Stimulated activated memory B cell treated with anti-CD40 and anti-IgM and Interleukin-4, amounts not matched to agents 10 μg/mL and 1 μg/mL and 100 μg/mL, for 72 hours (primary cell): ENCODE data around the gene MAPRE3.
"Not testable (repeated sequence)": the region's sequence is repeated elsewhere in the genome, so short reads cannot be mapped to it uniquely, and the experiment has no call there.

Experiments
- ATAC-seq: fragments of 150-1000 bp; cut with Tn5 transposase; 2 replicates; pipeline ENCODE4 v1.10.0; 2021
- H3K27ac Mint-ChIP-seq: one replicate; pipeline ENCODE4 v1.8.0; 2022; ENCODE audit warnings: mild to moderate bottlenecking, mixed read lengths
- H3K27me3 Mint-ChIP-seq: one replicate; pipeline ENCODE4 v1.8.0; 2022; ENCODE audit warnings: mixed read lengths
- H3K36me3 Mint-ChIP-seq: one replicate; pipeline ENCODE4 v1.8.0; 2022; ENCODE audit warnings: mixed read lengths
- H3K4me1 Mint-ChIP-seq: one replicate; pipeline ENCODE4 v1.8.0; 2022; ENCODE audit warnings: mixed read lengths
- H3K4me3 Mint-ChIP-seq: one replicate; pipeline ENCODE4 v1.8.0; 2022; ENCODE audit warnings: mild to moderate bottlenecking, moderate library complexity, mixed read lengths
- H3K9me3 Mint-ChIP-seq: one replicate; pipeline ENCODE4 v1.8.0; 2022; ENCODE audit warnings: mixed read lengths

Gene MAPRE3

GRCh38 chr2:26970244-26970927 is at the start of gene MAPRE3:
Gene MAPRE3 (plus strand): TSS chr2:26970637. CDS start chr2:27022219, 51,582 bp downstream.
- Mint-ChIP-seq H3K4me1 (peaks cover 20% of the 10 kb centered on the region), H3K9me3 (no peaks in the 10 kb centered on the region), H3K27ac (peak within 1 kb of the TSS; percentile 5), H3K36me3 (no peaks in the 10 kb centered on the region), H3K4me3 (peak within 1 kb of the TSS; percentile 81), H3K27me3 (peaks cover 23% of the 10 kb centered on the region)
- peak; percentile 94 for ATAC-seq

- H3K27ac Mint-ChIP-seq, result no peak overlapping the region
- H3K27me3 Mint-ChIP-seq, result peaks cover 30% of the 10 kb centered on the region
- H3K36me3 Mint-ChIP-seq, result no peaks in the 10 kb centered on the region
- no peak overlapping the region for H3K4me3 Mint-ChIP-seq
- no peak for ATAC-seq
- H3K4me1 Mint-ChIP-seq, result no peaks in the 10 kb centered on the region
- no peaks in the 10 kb centered on the region for H3K9me3 Mint-ChIP-seq
These were observed 49.1 kb upstream of the MAPRE3 start for GRCh38 chr2:26921323-26921722.

DNA sequence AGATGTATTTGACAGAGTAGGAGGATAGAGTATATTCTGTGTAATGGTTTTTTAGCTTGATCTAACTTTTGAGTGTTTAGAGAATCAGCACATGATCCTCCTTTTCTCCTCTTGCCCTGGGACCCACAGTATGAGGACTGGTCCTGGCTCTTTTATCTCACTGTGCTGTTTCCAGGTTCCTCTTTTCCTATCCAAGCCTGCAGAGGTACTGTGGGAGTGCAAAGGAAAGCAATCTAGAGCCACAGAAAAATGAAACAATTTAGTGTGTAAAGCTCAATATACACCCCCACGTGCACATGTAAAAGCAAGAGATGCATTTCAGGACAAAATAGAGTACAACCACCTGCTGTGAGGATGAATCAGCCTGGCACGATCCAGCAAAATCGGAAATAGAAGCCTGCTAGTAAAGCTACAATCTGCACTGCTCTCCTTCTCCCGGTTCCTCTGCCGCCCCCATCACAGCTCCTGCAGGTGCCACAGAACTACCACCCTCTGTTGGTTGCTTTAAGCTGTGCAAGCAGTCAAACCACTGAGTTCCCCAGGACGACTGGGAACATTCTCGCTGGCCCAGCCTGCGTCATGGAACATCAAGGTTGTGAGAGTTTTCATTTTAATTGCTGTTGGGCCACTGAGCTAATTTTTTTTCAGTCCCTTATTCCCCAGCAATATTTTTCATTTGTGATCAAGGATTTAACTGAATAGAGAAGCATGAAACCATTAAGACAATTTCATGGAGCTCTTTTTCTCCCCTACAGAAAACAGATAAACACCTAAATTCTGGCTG is 47.8 kb upstream of the MAPRE3 start:
- Mint-ChIP-seq H3K4me1 (no peaks in the 10 kb centered on the region), H3K9me3 (no peaks in the 10 kb centered on the region), H3K27me3 (peaks cover 30% of the 10 kb centered on the region), H3K27ac (no peak overlapping the region), H3K4me3 (no peak overlapping the region), H3K36me3 (no peaks in the 10 kb centered on the region)
- ATAC-seq, result peak; percentile 78

DNA sequence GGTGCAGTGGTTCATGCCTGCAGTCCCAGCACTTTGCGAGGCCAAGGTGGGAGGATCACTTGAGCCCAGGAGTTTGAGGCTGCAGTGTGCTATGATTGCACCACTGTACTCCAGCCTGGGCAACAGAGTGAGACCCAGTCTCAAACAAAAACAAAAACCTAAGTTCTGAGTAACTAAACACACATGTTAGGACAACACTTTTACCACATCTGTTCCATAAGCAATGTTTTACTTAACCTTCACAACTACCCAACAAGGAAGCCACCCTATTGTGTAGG is 47.3 kb upstream of the MAPRE3 start:
- H3K9me3 Mint-ChIP-seq, H3K4me3 Mint-ChIP-seq, H3K4me1 Mint-ChIP-seq, H3K27ac Mint-ChIP-seq, ATAC-seq, H3K36me3 Mint-ChIP-seq: not testable (repeated sequence)
- H3K27me3 Mint-ChIP-seq, result peaks cover 30% of the 10 kb centered on the region

DNA sequence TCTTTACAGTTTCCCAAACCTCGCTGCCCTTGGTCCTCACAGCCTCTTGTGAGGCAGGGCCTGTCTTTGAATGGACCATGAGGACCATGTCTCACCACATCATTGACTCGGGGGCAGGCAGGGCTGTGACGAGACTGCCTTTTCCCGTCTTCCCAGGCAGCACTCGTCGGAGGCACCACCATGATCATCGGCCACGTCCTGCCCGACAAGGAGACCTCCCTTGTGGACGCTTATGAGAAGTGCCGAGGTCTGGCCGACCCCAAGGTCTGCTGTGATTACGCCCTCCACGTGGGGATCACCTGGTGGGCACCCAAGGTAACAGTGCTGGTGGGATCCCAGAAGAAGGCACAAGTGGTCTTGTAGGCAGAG is 45.7 kb upstream of the MAPRE3 start:
- ATAC-seq, result no peak
- H3K36me3 Mint-ChIP-seq, result no peaks in the 10 kb centered on the region
- H3K4me1 Mint-ChIP-seq, result no peaks in the 10 kb centered on the region
- no peak overlapping the region for H3K4me3 Mint-ChIP-seq
- H3K27ac Mint-ChIP-seq, result no peak overlapping the region
- H3K9me3 Mint-ChIP-seq, result no peaks in the 10 kb centered on the region
- peaks cover 35% of the 10 kb centered on the region for H3K27me3 Mint-ChIP-seq

DNA sequence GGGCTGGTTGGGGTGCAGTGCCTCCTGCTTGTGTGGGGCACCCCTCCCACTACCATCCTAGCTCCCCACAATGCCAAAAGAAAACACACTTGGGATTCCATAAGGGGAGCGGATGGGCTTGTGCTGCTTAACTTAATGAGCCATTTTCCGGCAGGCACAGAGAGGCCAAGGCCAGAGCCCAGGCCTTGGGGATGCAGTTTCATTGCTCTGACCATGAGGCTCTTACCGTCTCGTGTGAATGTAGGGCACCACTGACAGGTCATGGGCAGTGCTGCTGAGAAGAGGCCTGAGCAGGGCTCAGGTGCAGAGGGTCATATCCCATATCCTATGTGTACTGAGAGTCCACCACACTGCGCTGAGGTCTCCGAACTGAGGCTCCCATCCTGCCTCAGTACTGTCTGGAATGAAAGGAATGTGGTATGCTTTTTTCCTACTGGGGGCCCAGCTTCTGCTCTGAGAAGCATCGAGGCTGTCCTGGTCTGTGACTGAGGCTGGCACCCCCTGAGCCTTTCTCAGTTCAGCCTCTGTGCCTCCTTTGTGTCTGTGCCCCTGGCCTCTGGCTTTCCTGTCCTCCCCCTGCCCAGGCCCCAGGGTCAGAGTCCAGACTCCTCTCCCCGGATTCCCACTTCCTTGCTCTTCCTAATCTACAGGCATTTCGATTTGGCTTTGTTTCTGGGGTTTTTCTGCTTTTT is 45.2 kb upstream of the MAPRE3 start:
- ATAC-seq, result no peak
- H3K4me1 Mint-ChIP-seq, result no peaks in the 10 kb centered on the region
- H3K27me3 Mint-ChIP-seq, result peaks cover 40% of the 10 kb centered on the region
- no peak overlapping the region for H3K4me3 Mint-ChIP-seq
- no peaks in the 10 kb centered on the region for H3K9me3 Mint-ChIP-seq
- no peak overlapping the region for H3K27ac Mint-ChIP-seq
- H3K36me3 Mint-ChIP-seq, result no peaks in the 10 kb centered on the region

DNA sequence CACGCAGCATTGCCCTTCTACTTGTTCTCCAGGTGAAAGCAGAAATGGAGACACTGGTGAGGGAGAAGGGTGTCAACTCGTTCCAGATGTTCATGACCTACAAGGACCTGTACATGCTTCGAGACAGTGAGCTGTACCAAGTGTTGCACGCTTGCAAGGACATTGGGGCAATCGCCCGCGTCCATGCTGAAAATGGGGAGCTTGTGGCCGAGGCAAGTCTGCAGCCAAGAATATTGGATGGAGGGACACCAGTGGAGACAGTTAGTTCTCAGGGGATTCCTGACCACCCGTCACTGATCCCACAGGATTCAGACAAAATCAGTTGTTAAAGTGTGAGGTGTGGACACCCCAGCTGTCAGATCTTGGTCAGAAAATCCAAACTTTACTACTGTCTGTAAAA is 43.2 kb upstream of the MAPRE3 start:
- Mint-ChIP-seq H3K27ac (no peak overlapping the region), H3K36me3 (no peaks in the 10 kb centered on the region), H3K4me3 (no peak overlapping the region), H3K9me3 (no peaks in the 10 kb centered on the region), H3K4me1 (no peaks in the 10 kb centered on the region), H3K27me3 (peaks cover 32% of the 10 kb centered on the region)
- no peak for ATAC-seq

- H3K36me3 Mint-ChIP-seq, result no peaks in the 10 kb centered on the region
- H3K4me3 Mint-ChIP-seq, result no peak overlapping the region
- peaks cover 30% of the 10 kb centered on the region for H3K27me3 Mint-ChIP-seq
- H3K27ac Mint-ChIP-seq, result no peak overlapping the region
- H3K9me3 Mint-ChIP-seq, result no peaks in the 10 kb centered on the region
- no peaks in the 10 kb centered on the region for H3K4me1 Mint-ChIP-seq
- ATAC-seq, result no peak
These were observed 37.5 kb upstream of the MAPRE3 start for GRCh38 chr2:26932974-26933373.

GRCh38 chr2:26933431-26934334 is 36.8 kb upstream of the MAPRE3 start:
- Mint-ChIP-seq H3K4me1 (no peaks in the 10 kb centered on the region), H3K9me3 (no peaks in the 10 kb centered on the region), H3K27me3 (peaks cover 31% of the 10 kb centered on the region), H3K36me3 (no peaks in the 10 kb centered on the region), H3K4me3 (no peak overlapping the region), H3K27ac (no peak overlapping the region)
- ATAC-seq, result no peak

DNA sequence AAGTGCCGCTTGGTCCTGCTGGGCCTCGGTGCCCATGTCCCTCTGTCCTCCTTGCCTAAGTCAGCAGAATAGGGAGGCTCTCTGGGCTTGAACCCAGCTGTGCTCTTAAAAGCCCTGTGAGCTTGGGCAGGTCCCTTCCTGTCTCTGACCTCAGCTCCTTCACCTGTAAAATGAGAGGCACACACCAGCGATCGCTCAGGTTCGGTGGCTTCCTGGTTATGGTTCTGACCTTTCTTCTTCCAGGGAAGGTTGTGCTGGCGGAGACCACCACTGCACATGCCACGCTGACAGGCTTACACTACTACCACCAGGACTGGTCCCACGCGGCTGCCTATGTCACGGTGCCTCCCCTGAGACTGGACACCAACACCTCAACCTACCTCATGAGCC is 36.1 kb upstream of the MAPRE3 start:
- no peak overlapping the region for H3K4me3 Mint-ChIP-seq
- H3K36me3 Mint-ChIP-seq, result no peaks in the 10 kb centered on the region
- H3K4me1 Mint-ChIP-seq, result no peaks in the 10 kb centered on the region
- peaks cover 37% of the 10 kb centered on the region for H3K27me3 Mint-ChIP-seq
- no peaks in the 10 kb centered on the region for H3K9me3 Mint-ChIP-seq
- no peak for ATAC-seq
- no peak overlapping the region for H3K27ac Mint-ChIP-seq

DNA sequence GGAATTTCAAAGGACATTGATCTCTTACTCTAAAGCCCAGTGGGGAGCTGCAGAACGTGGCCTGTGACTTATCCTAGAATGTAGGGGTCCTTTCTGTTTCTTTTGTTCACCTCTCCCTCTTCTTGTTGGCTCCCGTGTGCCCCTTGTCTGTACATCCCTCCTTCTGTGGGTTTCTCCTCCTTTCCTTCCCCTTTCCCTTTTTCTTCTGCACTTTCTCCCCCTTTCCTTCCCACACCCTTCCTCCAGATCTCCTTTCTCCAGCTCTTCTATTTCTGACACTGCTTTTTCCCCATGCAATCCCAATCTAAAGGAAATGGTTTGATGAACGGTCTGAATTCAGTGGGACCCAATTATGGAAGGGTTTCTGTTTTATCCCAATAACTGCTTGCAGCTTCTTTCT is 35.5 kb upstream of the MAPRE3 start:
- Mint-ChIP-seq H3K27me3 (peaks cover 30% of the 10 kb centered on the region), H3K9me3 (no peaks in the 10 kb centered on the region), H3K4me1 (no peaks in the 10 kb centered on the region), H3K4me3 (no peak overlapping the region), H3K36me3 (no peaks in the 10 kb centered on the region), H3K27ac (no peak overlapping the region)
- no peak for ATAC-seq

GRCh38 chr2:26936855-26937254 is 33.6 kb upstream of the MAPRE3 start:
- Mint-ChIP-seq H3K4me1 (no peaks in the 10 kb centered on the region), H3K27ac (no peak overlapping the region), H3K36me3 (no peaks in the 10 kb centered on the region), H3K4me3 (no peak overlapping the region), H3K9me3 (no peaks in the 10 kb centered on the region), H3K27me3 (peaks cover 26% of the 10 kb centered on the region)
- no peak for ATAC-seq

- Mint-ChIP-seq H3K27ac (no peak overlapping the region), H3K27me3 (peaks cover 37% of the 10 kb centered on the region), H3K4me3 (no peak overlapping the region), H3K9me3 (no peaks in the 10 kb centered on the region), H3K4me1 (peaks cover 6% of the 10 kb centered on the region), H3K36me3 (no peaks in the 10 kb centered on the region)
- ATAC-seq, result no peak
These were observed 31.9 kb upstream of the MAPRE3 start for GRCh38 chr2:26938399-26939118.

- H3K36me3 Mint-ChIP-seq, result no peaks in the 10 kb centered on the region
- no peak overlapping the region for H3K4me3 Mint-ChIP-seq
- H3K4me1 Mint-ChIP-seq, result peaks cover 6% of the 10 kb centered on the region
- no peak overlapping the region for H3K27ac Mint-ChIP-seq
- ATAC-seq, result no peak
- H3K27me3 Mint-ChIP-seq, result peaks cover 35% of the 10 kb centered on the region
- H3K9me3 Mint-ChIP-seq, result no peaks in the 10 kb centered on the region
These were observed 30.4 kb upstream of the MAPRE3 start for GRCh38 chr2:26940001-26940400.

GRCh38 chr2:26941486-26941885 is 29.0 kb upstream of the MAPRE3 start:
- Mint-ChIP-seq H3K27ac (no peak overlapping the region), H3K27me3 (peaks cover 43% of the 10 kb centered on the region), H3K36me3 (no peaks in the 10 kb centered on the region), H3K9me3 (no peaks in the 10 kb centered on the region), H3K4me3 (no peak overlapping the region), H3K4me1 (peaks cover 6% of the 10 kb centered on the region)
- no peak for ATAC-seq
